WTC11 (cell line): Measurements from ENCODE around the gene RELL1. TPM values are rescaled to one million over a fixed set of nuclear protein-coding genes. Genes with fewer than 3 reads are reported as not detected.

Source experiments
- FOXJ3 ChIP-seq: sonication (generic); formaldehyde crosslinking; IDR thresholded peaks from 2 replicates; pipeline ENCODE4 v1.9.0; 2021; ENCODE audit warnings: missing genetic modification reagents, mild to moderate bottlenecking, borderline replicate concordance
- ZNF317 ChIP-seq: sonication (generic); formaldehyde crosslinking; IDR thresholded peaks from 2 replicates; pipeline ENCODE4 v1.8.1; 2023; ENCODE audit warnings: low read depth, mild to moderate bottlenecking, moderate library complexity, missing genetic modification reagents, borderline replicate concordance
- total RNA-seq: library from RNA; stranded (reverse); gene quantifications from 3 replicates; pipeline ENCODE4 v1.2.3, GENCODE V29; 2021
- TF ChIP-seq, protein P1 (sequence below): sonication (generic); formaldehyde crosslinking; IDR thresholded peaks from 2 replicates; pipeline ENCODE4 v1.8.0; 2023; ENCODE audit warnings: mild to moderate bottlenecking, missing genetic modification reagents

RELL1 gene
- total RNA-seq, 1 experiment from 2014 or later = 14.4 TPM

DNA sequence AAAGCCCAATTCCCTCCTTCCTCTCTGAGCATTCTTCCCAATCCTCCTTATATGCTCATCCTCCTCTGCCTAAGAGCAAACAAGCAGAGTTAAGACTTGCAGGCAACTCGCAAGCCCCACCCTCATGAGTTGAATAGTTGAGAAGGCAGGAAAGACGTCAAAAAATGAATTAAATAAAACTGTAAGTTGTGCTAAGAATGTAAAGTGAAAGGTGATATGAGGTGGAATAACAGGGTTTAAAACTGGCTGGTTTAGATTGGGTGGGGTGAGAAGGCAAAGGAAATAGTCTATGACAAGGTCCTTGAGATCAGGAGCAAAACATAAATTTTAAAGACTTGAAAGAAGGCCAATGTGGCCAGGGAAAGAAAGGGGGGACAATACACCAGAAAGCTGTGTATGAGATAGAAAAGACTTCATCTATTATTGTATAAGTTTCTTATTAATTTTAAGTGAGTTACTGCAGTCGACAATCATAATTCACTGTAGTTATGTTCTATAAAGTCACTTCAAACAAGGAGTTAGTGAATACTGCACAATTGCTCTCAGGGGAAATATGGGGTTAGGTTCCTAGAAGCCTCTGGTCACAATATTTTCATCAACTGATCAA lies 124.9 kb downstream of the RELL1 start (continued):
- TF ChIP-seq, protein P1, sequence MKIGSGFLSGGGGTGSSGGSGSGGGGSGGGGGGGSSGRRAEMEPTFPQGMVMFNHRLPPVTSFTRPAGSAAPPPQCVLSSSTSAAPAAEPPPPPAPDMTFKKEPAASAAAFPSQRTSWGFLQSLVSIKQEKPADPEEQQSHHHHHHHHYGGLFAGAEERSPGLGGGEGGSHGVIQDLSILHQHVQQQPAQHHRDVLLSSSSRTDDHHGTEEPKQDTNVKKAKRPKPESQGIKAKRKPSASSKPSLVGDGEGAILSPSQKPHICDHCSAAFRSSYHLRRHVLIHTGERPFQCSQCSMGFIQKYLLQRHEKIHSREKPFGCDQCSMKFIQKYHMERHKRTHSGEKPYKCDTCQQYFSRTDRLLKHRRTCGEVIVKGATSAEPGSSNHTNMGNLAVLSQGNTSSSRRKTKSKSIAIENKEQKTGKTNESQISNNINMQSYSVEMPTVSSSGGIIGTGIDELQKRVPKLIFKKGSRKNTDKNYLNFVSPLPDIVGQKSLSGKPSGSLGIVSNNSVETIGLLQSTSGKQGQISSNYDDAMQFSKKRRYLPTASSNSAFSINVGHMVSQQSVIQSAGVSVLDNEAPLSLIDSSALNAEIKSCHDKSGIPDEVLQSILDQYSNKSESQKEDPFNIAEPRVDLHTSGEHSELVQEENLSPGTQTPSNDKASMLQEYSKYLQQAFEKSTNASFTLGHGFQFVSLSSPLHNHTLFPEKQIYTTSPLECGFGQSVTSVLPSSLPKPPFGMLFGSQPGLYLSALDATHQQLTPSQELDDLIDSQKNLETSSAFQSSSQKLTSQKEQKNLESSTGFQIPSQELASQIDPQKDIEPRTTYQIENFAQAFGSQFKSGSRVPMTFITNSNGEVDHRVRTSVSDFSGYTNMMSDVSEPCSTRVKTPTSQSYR (CRISPR knock-in tag) = no peak
- no peak for TF ChIP-seq ZNF317
- no peak for TF ChIP-seq FOXJ3 (CRISPR knock-in tag)

Other genes with a start within 250 kb of the RELL1 start
- 28.5 to 31.4 TPM (median 30.1 TPM) in 3 replicates for gene PGM2, start 140.3 kb upstream of the RELL1 start, total RNA-seq
- gene TBC1D1, start 204.7 kb upstream of the RELL1 start, total RNA-seq = 134 to 151 TPM (median 142 TPM) in 3 replicates